ENCODE measurements around the gene KAT14. TPM values are rescaled to one million over a fixed set of nuclear protein-coding genes. Genes with fewer than 3 reads are reported as not detected.
"Not testable (repeated sequence)": the region's sequence is repeated elsewhere in the genome, so short reads cannot be mapped to it uniquely, and the experiment has no call there.

Gene KAT14
- 1 to 10 TPM; 7.9 to 8.8 TPM for total RNA-seq

DNA sequence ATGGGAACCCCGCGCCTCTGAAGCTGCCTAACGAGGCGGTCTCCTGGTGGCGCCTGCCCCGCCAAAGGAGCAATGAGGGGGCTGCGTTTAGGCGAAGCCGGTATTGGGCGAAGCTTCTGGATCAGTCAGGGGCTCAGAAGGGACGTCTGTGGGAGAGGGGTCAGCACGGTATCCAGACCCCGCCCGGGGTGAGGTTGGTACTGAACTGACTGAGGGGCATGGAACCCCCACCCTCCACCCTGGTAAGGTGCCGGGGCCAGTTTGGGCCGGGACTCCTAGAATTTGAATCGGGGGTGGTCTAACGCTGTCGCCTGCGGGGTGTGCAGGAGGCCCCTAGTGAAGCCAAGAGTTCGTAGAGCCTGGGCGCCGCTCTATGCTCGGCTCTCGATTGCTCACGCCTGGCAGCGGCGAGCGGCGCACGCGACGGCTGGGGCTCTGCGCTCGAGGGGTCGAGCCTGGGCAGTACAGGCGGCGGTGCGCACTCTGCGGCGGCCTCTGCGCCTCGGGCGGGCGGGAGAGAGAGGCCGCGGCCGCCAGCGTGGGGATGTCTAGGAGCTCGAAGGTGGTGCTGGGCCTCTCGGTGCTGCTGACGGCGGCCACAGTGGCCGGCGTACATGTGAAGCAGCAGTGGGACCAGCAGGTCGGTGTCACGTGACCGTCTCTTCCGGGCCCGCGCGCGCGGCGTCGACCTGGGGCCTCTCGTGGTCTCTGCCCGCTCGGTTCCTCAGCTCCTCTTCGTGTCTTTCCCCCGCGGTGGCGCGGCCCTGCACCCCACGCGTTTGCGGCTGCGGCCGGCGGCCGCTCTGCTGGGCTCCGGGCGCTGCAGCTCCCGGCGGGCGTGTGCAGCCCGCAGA is at the start of gene KAT14, which contains the start of gene PET117:
KAT14 (plus strand) TSS at position 452 of the 854 bp plus-strand sequence. CDS start 4,798 bp downstream, outside the sequence.
PET117 (plus strand) TSS at position 452 of the 854 bp plus-strand sequence; CDS start at position 545, 93 bp downstream.
- ATAC-seq (peak; percentile 97), DNase-seq (peak; percentile 87 to 90 (median 88))
- Histone ChIP-seq H3K36me3 (replicated peaks in 1 of 2; ENCODE audit: insufficient read depth in 1 of 2, low read depth in 2 of 2) (peaks cover 0 to 3% of the 10 kb centered on the region in 2 donors), H3K27ac (peak within 1 kb of the TSS; percentile 76 to 94 (median 85)), H3K4me3 (peak within 1 kb of the TSS; percentile 53 to 96), H3K4me1 (peaks cover 28% of the 10 kb centered on the region), H3K9me3 (no peaks in the 10 kb centered on the region), H3K27me3 (no peaks in the 10 kb centered on the region)
- TF ChIP-seq CTCF (IDR thresholded peaks at IDR 0.05) (peak in 3 of 7 experiments; percentile 2 to 18 (median 12)), POLR2A (IDR thresholded peaks at IDR 0.05) (peak; percentile 50 to 72 (median 70))
- WGBS, 2 donors, result 0% methylated on average over 6 to 76 of the region's 87 CpGs
- intact Hi-C loops (cut with DNase I), result loop anchor here (10.0 kb wide), 1 partner anchor 83 kb away; the partner anchor contains the start of gene OVOL2

DNA sequence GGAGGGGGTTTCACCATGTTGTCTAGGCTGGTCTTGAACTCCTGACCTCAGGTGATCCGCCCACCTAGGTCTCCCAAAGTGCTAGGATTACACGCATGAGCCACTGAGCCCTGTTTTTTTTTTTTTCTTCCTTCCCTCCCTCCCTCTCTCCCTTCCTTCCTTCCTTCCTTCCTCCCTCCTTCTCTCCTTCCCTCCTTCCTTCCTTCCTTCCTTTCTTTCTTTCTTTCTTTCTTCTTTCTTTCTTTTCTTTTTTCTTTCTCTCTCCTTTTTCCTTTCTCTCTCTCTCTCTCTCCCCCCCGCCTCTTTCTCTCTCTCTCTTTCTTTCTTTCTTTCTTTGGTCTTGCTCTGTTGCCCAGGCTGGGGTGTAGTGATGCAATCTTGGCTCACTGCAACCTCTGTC is 49.4 kb upstream of the KAT14 start:
- H3K9me3 ChIP-seq; H3K4me3 ChIP-seq; ATAC-seq; H3K4me1 ChIP-seq; H3K27ac ChIP-seq; H3K36me3 ChIP-seq (replicated peaks in 1 of 2; ENCODE audit: insufficient read depth in 1 of 2, low read depth in 2 of 2); H3K27me3 ChIP-seq; DNase-seq; intact Hi-C loops (cut with DNase I): not testable (repeated sequence)
- WGBS, 2 donors, result 66 to 73% methylated on average over 3 of the region's 3 CpGs

GRCh38 chr20:18088841-18089240 is 48.8 kb upstream of the KAT14 start:
- intact Hi-C loops (cut with DNase I); H3K36me3 ChIP-seq (replicated peaks in 1 of 2; ENCODE audit: insufficient read depth in 1 of 2, low read depth in 2 of 2); DNase-seq; H3K4me3 ChIP-seq; H3K27ac ChIP-seq; H3K27me3 ChIP-seq; H3K4me1 ChIP-seq; H3K9me3 ChIP-seq; ATAC-seq: not testable (repeated sequence)
- WGBS, 2 donors, result 83 to 92% methylated on average over 11 of the region's 11 CpGs

GRCh38 chr20:18090044-18090443 is 47.6 kb upstream of the KAT14 start:
- ATAC-seq, result no peak
- intact Hi-C loops (cut with DNase I), result no loop called here
- no peak overlapping the region for H3K27ac ChIP-seq
- H3K4me1 ChIP-seq, result no peaks in the 10 kb centered on the region
- DNase-seq, result no peak
- no peak overlapping the region for H3K4me3 ChIP-seq
- no peaks in the 10 kb centered on the region for H3K9me3 ChIP-seq
- no peaks in the 10 kb centered on the region for H3K36me3 ChIP-seq (replicated peaks in 1 of 2; ENCODE audit: insufficient read depth in 1 of 2, low read depth in 2 of 2)
- no peaks in the 10 kb centered on the region for H3K27me3 ChIP-seq
- TF ChIP-seq CTCF (IDR thresholded peaks at IDR 0.05), result no peak
- TF ChIP-seq POLR2A (IDR thresholded peaks at IDR 0.05), result no peak
- WGBS, 2 donors, result 50 to 54% methylated on average over 3 of the region's 3 CpGs

DNA sequence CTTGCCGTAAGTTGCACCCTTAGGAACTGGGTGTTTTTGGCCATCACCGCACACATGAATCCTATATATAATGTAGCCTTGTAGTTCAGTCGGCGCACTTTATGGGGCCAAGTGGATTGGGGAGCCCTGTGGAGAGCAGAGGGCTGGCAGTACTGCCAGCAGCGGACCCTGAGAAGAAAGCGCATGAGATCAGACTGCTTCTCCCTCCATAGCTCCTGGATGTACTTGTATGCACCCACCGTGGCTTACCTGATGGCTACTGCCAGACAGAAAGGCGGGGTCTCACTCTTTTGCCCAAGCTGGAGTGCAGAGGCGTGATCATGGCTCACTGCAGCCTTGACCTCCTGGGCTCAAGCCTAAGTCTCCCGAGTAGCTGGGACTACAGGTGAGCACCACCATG is 47.2 kb upstream of the KAT14 start:
- no peak for DNase-seq
- no peak for ATAC-seq
- no peak overlapping the region for H3K27ac ChIP-seq
- intact Hi-C loops (cut with DNase I), result no loop called here
- H3K4me1 ChIP-seq, result no peaks in the 10 kb centered on the region
- H3K27me3 ChIP-seq, result no peaks in the 10 kb centered on the region
- WGBS, 2 donors, result 88 to 89% methylated on average over 5 to 10 of the region's 10 CpGs
- TF ChIP-seq CTCF (IDR thresholded peaks at IDR 0.05), result no peak
- no peak for TF ChIP-seq POLR2A (IDR thresholded peaks at IDR 0.05)
- H3K9me3 ChIP-seq, result no peaks in the 10 kb centered on the region
- no peak overlapping the region for H3K4me3 ChIP-seq
- no peaks in the 10 kb centered on the region for H3K36me3 ChIP-seq (replicated peaks in 1 of 2; ENCODE audit: insufficient read depth in 1 of 2, low read depth in 2 of 2)

All from body of pancreas (tissue), 4 donors.